DND-41 (cell line): ENCODE data around the gene TOMM5.

Experiments
- ATAC-seq: fragments of 200-7000 bp; cut with Tn5 transposase; 3 replicates; pipeline ENCODE4 v1.9.1; 2021; ENCODE audit warnings: low read depth; ENCODE audit not compliant: insufficient read depth
- DNase-seq: peaks from one replicate; pipeline ENCODE4 v3.0.0-alpha.2; 2020
- H2AFZ ChIP-seq: 2 replicates; pipeline ENCODE4 v1.6.0; 2012; ENCODE audit warnings: low read depth, low read length
- H3K27ac ChIP-seq: 2 replicates; pipeline ENCODE4 v1.5.1; 2012; ENCODE audit warnings: low read length, inconsistent platforms
- H3K27me3 ChIP-seq: fragments of 200-600 bp; sonication (generic); 2 replicates; pipeline ENCODE4 v1.6.0; 2012; ENCODE audit warnings: low read length, mild to moderate bottlenecking, inconsistent platforms; ENCODE audit not compliant: insufficient read depth, poor library complexity
- H3K36me3 ChIP-seq: 2 replicates; pipeline ENCODE4 v1.5.1; 2012; ENCODE audit warnings: low read length, inconsistent platforms; ENCODE audit not compliant: insufficient read depth
- H3K4me1 ChIP-seq: 2 replicates; pipeline ENCODE4 v1.5.1; 2012; ENCODE audit warnings: mild to moderate bottlenecking, low read length; ENCODE audit not compliant: insufficient read depth
- H3K4me2 ChIP-seq: 2 replicates; pipeline ENCODE4 v1.6.0; 2012; ENCODE audit warnings: mild to moderate bottlenecking, moderate library complexity, low read length, inconsistent platforms; ENCODE audit not compliant: insufficient read depth
- H3K4me3 ChIP-seq, 2 experiments: fragments of 200-600 bp in 1 of 2; shearing (Covaris generic) in 1 of 2; 2 replicates each; pipeline ENCODE4 v1.5.1; 2012 to 2016; ENCODE audit warnings: inconsistent platforms in 2 of 2, low read length in 2 of 2, mild to moderate bottlenecking in 2 of 2, low read depth in 1 of 2, moderate library complexity in 1 of 2
- H3K79me2 ChIP-seq: 2 replicates; pipeline ENCODE4 v1.6.0; 2012; ENCODE audit warnings: low read length, inconsistent platforms; ENCODE audit not compliant: insufficient read depth
- H3K9ac ChIP-seq: 2 replicates; pipeline ENCODE4 v1.6.0; 2012; ENCODE audit warnings: low read depth, mild to moderate bottlenecking, inconsistent platforms, low read length, moderate library complexity
- H3K9me3 ChIP-seq: 2 replicates; pipeline ENCODE4 v1.5.1; 2012; ENCODE audit warnings: low read length, moderate library complexity, mild to moderate bottlenecking, inconsistent platforms; ENCODE audit not compliant: insufficient read depth, severe bottlenecking
- H4K20me1 ChIP-seq: 2 replicates; pipeline ENCODE4 v1.6.0; 2012; ENCODE audit warnings: low read length; ENCODE audit not compliant: insufficient read depth
- CTCF ChIP-seq: IDR thresholded peaks from 2 replicates; pipeline ENCODE4 v1.5.1; 2012; ENCODE audit warnings: borderline replicate concordance, low read length, moderate library complexity, mild to moderate bottlenecking; ENCODE audit not compliant: poor library complexity, severe bottlenecking; ENCODE audit errors: extremely low read depth
- EZH2 ChIP-seq: IDR thresholded peaks from 3 replicates; pipeline ENCODE4 v1.6.1; 2012; ENCODE audit warnings: borderline replicate concordance, low read depth, mild to moderate bottlenecking, moderate library complexity, low read length, inconsistent platforms; ENCODE audit not compliant: severe bottlenecking

The TOMM5 gene

GRCh38 chr9:37592108-37592951 lies at the start of gene TOMM5:
TOMM5 (minus strand) TSS chr9:37592597; CDS start chr9:37592532, 65 bp downstream.
- peak within 1 kb of the TSS; percentile 98 for H2AFZ ChIP-seq

DNA sequence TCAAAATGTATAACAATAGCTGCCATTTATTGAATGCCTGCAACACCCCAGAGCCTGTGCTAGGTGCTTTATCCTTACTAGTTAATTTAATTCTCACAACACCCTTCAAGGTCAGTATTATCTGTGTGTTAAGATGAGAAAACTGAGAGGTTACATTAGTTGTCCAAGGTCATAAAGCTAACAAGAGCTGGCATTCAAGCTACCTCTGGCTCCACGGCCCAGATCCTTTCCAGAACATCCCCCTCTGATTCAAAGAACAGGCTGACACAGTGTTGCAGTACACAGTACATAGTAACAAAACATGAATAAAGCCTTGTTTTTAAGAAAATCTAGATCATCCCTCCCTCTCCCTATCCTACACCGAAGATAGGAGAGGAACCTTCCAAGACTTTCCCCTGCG lies 48.9 kb upstream of the TOMM5 start:
- no peak for ATAC-seq
- H3K36me3 ChIP-seq = no peaks in the 10 kb centered on the region
- H3K4me2 ChIP-seq = no peak overlapping the region
- no peak for DNase-seq
- H3K9ac ChIP-seq = no peak overlapping the region
- H3K4me1 ChIP-seq = no peaks in the 10 kb centered on the region
- H2AFZ ChIP-seq = no peak overlapping the region
- H3K27ac ChIP-seq = no peak overlapping the region
- no peak overlapping the region for H3K4me3 ChIP-seq
- no peaks in the 10 kb centered on the region for H3K79me2 ChIP-seq
- peaks cover 11% of the 10 kb centered on the region for H3K27me3 ChIP-seq
- no peaks in the 10 kb centered on the region for H4K20me1 ChIP-seq
- H3K9me3 ChIP-seq = no peaks in the 10 kb centered on the region
- TF ChIP-seq CTCF (no peak), EZH2 (no peak)

More at GRCh38 chr9:37592108-37592951, at the start of gene TOMM5:
- no peaks in the 10 kb centered on the region for H3K9me3 ChIP-seq
- peaks cover 30% of the 10 kb centered on the region for H3K36me3 ChIP-seq
- peak within 1 kb of the TSS; percentile 71 for H3K4me2 ChIP-seq
- H4K20me1 ChIP-seq = peaks cover 30% of the 10 kb centered on the region; the same call in 1 of the 2 replicates
- peak within 1 kb of the TSS; percentile 90 for H3K27ac ChIP-seq
- H3K79me2 ChIP-seq = peaks cover 54% of the 10 kb centered on the region
- peak; percentile 91 for DNase-seq
- no peaks in the 10 kb centered on the region for H3K27me3 ChIP-seq
- TF ChIP-seq CTCF (no peak), EZH2 (no peak)
- ATAC-seq = peak; percentile 94
- H3K4me3 ChIP-seq = peak within 1 kb of the TSS; percentile 89 to 96
- H3K9ac ChIP-seq = peak within 1 kb of the TSS; percentile 97
- peaks cover 42% of the 10 kb centered on the region for H3K4me1 ChIP-seq

DNA sequence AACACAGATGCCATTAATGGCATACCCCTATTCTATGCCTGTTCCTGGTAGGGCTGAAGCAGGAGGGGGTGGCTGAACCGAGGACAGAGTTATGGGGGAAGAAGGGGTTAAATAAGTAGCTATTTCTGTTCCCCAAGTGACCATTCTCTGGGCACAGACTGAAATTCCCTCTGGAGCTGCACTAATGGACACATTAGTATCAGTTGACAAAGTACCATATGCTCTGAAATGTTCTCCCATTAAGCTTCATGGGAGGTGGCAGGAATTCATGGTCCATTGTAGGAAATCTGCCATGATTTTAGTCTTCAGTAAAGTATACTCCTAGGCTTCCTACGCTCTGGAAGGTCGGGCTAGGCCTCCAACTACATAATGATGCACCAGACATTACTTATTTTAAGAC lies 47.8 kb upstream of the TOMM5 start:
- Histone ChIP-seq H4K20me1 (no peaks in the 10 kb centered on the region), H2AFZ (no peak overlapping the region), H3K36me3 (no peaks in the 10 kb centered on the region), H3K9me3 (no peaks in the 10 kb centered on the region), H3K27ac (no peak overlapping the region), H3K4me3 (no peak overlapping the region), H3K27me3 (peaks cover 11% of the 10 kb centered on the region), H3K79me2 (no peaks in the 10 kb centered on the region), H3K4me2 (no peak overlapping the region), H3K9ac (no peak overlapping the region), H3K4me1 (no peaks in the 10 kb centered on the region)
- DNase-seq (no peak), ATAC-seq (no peak)
- no peak for TF ChIP-seq CTCF
- no peak for TF ChIP-seq EZH2

GRCh38 chr9:37639841-37640240 lies 47.4 kb upstream of the TOMM5 start:
- no peaks in the 10 kb centered on the region for H3K79me2 ChIP-seq
- DNase-seq (no peak), ATAC-seq (no peak)
- no peaks in the 10 kb centered on the region for H4K20me1 ChIP-seq
- H3K9ac ChIP-seq = no peak overlapping the region
- peaks cover 11% of the 10 kb centered on the region for H3K27me3 ChIP-seq
- no peaks in the 10 kb centered on the region for H3K4me1 ChIP-seq
- H3K4me2 ChIP-seq = no peak overlapping the region
- H3K4me3 ChIP-seq = no peak overlapping the region
- TF ChIP-seq CTCF (no peak), EZH2 (no peak)
- H2AFZ ChIP-seq = no peak overlapping the region
- H3K27ac ChIP-seq = no peak overlapping the region
- H3K36me3 ChIP-seq = no peaks in the 10 kb centered on the region
- H3K9me3 ChIP-seq = no peaks in the 10 kb centered on the region
